Measurements from ENCODE around the gene CNTNAP4.

Gene CNTNAP4

DNA sequence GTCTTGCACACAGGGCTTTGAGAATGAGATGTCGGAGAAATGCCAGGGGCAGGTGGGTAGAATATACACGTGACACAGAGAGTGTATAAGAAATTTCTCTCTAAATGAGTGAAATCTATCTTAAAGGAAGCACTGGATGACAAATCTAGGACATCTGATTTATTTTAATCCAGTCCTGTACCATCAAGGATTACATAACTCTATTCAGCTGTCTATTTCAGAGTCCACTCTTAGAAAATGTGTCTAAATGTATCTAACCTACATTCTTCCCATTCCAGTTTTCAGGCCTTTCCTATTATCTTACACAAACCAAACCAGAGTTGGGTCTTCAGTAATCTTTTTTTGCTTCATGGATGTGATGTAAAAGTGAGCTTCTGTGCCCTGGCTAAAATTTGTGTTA, 181.9 kb downstream of the CNTNAP4 start:
- H3K79me2 ChIP-seq (ENCODE audit: insufficient read depth, low read depth), result no peaks in the 10 kb centered on the region
- no peak overlapping the region for H3K27ac ChIP-seq
- no peaks in the 10 kb centered on the region; the same call in 1 of the 2 replicates for H4K20me1 ChIP-seq (ENCODE audit: insufficient read depth)
- no peaks in the 10 kb centered on the region for H3K4me1 ChIP-seq (ENCODE audit: low read depth, poor library complexity, severe bottlenecking)
- no peaks in the 10 kb centered on the region for H3K27me3 ChIP-seq (ENCODE audit: insufficient read depth, low read depth)
- no peak for TF ChIP-seq CTCF (conservative IDR thresholded peaks at IDR 0.05; ENCODE audit: low read depth, low read length)
- no peak overlapping the region for H3K9ac ChIP-seq
- H3K4me2 ChIP-seq, result no peak overlapping the region
- no peak overlapping the region for H2AFZ ChIP-seq (ENCODE audit: low read depth)
- H3K4me3 ChIP-seq (IDR thresholded peaks at IDR 0.05; ENCODE audit: insufficient read depth, low read depth, low read length), result no peak overlapping the region
- H3K36me3 ChIP-seq (ENCODE audit: insufficient read depth), result no peaks in the 10 kb centered on the region

DNA sequence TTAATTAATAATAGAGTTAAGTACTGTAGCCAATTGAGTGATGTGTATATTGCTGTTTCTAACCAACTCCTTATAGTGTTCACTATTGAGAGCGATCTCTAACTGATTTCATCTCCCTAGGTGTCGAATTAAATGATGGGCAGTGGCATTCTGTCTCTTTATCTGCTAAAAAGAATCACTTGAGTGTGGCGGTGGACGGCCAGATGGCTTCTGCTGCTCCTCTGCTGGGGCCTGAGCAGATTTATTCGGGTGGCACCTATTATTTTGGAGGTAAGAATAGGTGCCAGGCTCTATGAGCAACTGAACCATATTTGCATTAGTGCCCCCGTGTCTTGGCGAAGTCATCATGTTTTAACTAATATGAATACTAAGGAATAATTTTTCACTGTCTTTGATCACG, 184.6 kb downstream of the CNTNAP4 start:
- Histone ChIP-seq H2AFZ (ENCODE audit: low read depth) (no peak overlapping the region), H3K9ac (no peak overlapping the region), H3K27me3 (ENCODE audit: insufficient read depth, low read depth) (no peaks in the 10 kb centered on the region), H3K4me2 (no peak overlapping the region), H3K4me3 (IDR thresholded peaks at IDR 0.05; ENCODE audit: insufficient read depth, low read depth, low read length) (no peak overlapping the region), H3K79me2 (ENCODE audit: insufficient read depth, low read depth) (no peaks in the 10 kb centered on the region), H3K4me1 (ENCODE audit: low read depth, poor library complexity, severe bottlenecking) (no peaks in the 10 kb centered on the region), H4K20me1 (ENCODE audit: insufficient read depth) (no peaks in the 10 kb centered on the region; the same call in 1 of the 2 replicates), H3K27ac (no peak overlapping the region), H3K36me3 (ENCODE audit: insufficient read depth) (no peaks in the 10 kb centered on the region)
- no peak for TF ChIP-seq CTCF (conservative IDR thresholded peaks at IDR 0.05; ENCODE audit: low read depth, low read length)

DNA sequence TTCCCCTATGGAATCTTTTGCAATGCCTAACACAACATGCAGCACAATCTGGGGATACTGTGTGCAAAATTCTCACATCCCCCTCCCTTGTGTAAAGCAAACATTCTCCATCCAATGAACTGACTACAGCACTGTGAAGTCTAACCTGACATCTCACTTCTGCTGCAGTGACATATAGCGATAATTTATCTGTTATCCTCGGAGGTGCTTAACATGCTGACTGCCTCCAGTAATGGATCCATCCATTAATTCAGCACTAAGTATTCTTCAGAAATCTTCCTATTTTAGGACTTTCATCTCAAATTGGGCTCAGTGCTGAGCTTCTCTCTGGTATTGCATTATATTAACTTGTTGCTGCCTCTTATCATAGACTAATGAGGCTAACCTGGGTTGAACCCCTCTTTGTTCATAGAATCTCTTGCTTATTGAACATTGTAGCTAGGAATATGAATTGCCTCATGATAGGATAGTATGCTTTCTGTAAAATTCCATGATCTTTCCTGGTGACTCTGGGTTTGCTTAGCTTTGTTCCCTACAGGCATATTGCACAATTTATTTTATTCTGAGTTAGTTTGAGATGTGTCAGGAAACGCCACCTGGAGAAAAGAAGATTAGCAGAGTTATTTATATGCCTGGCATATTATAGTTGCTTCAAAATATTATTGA, 187.9 kb downstream of the CNTNAP4 start:
- Histone ChIP-seq H3K4me3 (IDR thresholded peaks at IDR 0.05; ENCODE audit: insufficient read depth, low read depth, low read length) (no peak overlapping the region), H3K4me1 (ENCODE audit: low read depth, poor library complexity, severe bottlenecking) (no peaks in the 10 kb centered on the region), H2AFZ (ENCODE audit: low read depth) (no peak overlapping the region), H3K27me3 (ENCODE audit: insufficient read depth, low read depth) (no peaks in the 10 kb centered on the region), H4K20me1 (ENCODE audit: insufficient read depth) (no peaks in the 10 kb centered on the region; the same call in 1 of the 2 replicates), H3K9ac (no peak overlapping the region), H3K27ac (no peak overlapping the region), H3K36me3 (ENCODE audit: insufficient read depth) (no peaks in the 10 kb centered on the region), H3K79me2 (ENCODE audit: insufficient read depth, low read depth) (no peaks in the 10 kb centered on the region), H3K4me2 (no peak overlapping the region)
- TF ChIP-seq CTCF (conservative IDR thresholded peaks at IDR 0.05; ENCODE audit: low read depth, low read length), result no peak

GRCh38 chr16:76466871-76467270, 189.7 kb downstream of the CNTNAP4 start:
- no peak overlapping the region for H3K4me2 ChIP-seq
- no peak overlapping the region for H2AFZ ChIP-seq (ENCODE audit: low read depth)
- no peak for TF ChIP-seq CTCF (conservative IDR thresholded peaks at IDR 0.05; ENCODE audit: low read depth, low read length)
- no peaks in the 10 kb centered on the region; the same call in 1 of the 2 replicates for H4K20me1 ChIP-seq (ENCODE audit: insufficient read depth)
- no peaks in the 10 kb centered on the region for H3K4me1 ChIP-seq (ENCODE audit: low read depth, poor library complexity, severe bottlenecking)
- no peaks in the 10 kb centered on the region for H3K79me2 ChIP-seq (ENCODE audit: insufficient read depth, low read depth)
- H3K36me3 ChIP-seq (ENCODE audit: insufficient read depth), result no peaks in the 10 kb centered on the region
- no peak overlapping the region for H3K27ac ChIP-seq
- no peak overlapping the region for H3K9ac ChIP-seq
- H3K4me3 ChIP-seq (IDR thresholded peaks at IDR 0.05; ENCODE audit: insufficient read depth, low read depth, low read length), result no peak overlapping the region
- H3K27me3 ChIP-seq (ENCODE audit: insufficient read depth, low read depth), result no peaks in the 10 kb centered on the region
